ENCODE data around the gene GPR61. TPM values are rescaled to one million over a fixed set of nuclear protein-coding genes. Genes with fewer than 3 reads are reported as not detected.
A peak's percentile ranks its signal among the peaks of the same experiment; 100 is the strongest.

GPR61 gene
- total and polyA plus RNA-seq, 2 of the 4 experiments (the other 2 are of a cell fraction) = not detected

DNA sequence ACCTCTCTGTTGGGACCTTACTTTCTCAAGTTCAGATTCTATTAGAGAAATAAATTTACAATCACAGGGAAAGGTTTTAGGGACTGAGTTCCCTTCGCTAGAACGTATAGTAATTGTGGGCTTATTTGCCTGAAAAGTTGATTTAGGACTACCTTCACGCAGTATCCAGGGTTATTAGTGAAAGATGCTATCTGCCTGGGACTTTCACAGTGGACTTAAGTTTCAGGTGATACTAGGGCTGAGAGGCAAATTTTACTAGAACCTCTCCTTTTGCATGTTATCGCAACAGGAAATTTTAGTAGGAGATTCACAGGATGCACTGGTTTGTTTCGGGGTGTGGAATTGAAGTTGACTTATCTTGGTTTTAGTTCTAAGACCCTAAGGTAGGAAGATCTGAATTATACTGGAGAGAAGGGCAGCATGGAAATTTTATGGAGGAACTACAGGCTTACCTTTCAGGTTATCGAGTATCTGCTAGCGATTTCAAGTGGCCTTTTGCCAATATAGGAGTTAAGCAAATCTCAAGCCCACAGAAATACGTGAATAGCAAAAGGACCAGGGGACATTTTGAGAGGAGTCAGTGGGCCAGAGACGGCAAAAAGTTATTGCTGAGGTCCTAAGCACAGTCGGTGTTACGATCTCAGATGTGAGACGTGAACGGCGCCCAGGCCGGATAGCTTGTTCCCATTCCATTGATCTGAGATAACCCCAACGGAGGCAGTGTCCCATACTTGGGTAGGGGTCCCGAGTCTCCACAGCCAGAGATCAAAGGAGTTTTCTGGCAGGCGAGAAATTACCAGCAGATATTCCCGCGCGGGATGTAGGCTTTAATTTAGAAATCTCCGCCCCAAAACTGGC is 8.0 kb downstream of the GPR61 start:
- Histone ChIP-seq H2BK20ac (ENCODE audit: low read depth, low read length) (no peak overlapping the region), H3K4me3 (ENCODE audit: insufficient read depth, low read depth, low read length) (peak overlapping the region; percentile 66), H3K56ac (ENCODE audit: extremely low read depth, insufficient read depth, low read length) (peak overlapping the region; percentile 81), H3K79me1 (ENCODE audit: low read depth in 1 of 2, low read length in 2 of 2) (peaks cover 10 to 21% of the 10 kb centered on the region in 2 experiments), H3K23ac (ENCODE audit: low read depth, low read length) (peak overlapping the region; percentile 95), H2AK5ac (ENCODE audit: low read depth, low read length) (peak overlapping the region; percentile 56), H3K4me1 (ENCODE audit: control insufficient read depth, insufficient read depth, low read length) (peaks cover 4% of the 10 kb centered on the region), H3K9me3 (ENCODE audit: control insufficient read depth, insufficient read depth, low read length) (no peaks in the 10 kb centered on the region), H3K14ac (replicated peaks; ENCODE audit: low read depth, low read length) (peak overlapping the region; percentile 97), H3K27me3 (ENCODE audit: control insufficient read depth, insufficient read depth, low read length) (no peaks in the 10 kb centered on the region), H2BK120ac (ENCODE audit: low read depth, low read length) (peak overlapping the region; percentile 66; the same call in 1 of the 2 replicates), H4K20me1 (ENCODE audit: insufficient read depth, low read length) (peaks cover 36% of the 10 kb centered on the region; the same call in 1 of the 2 replicates), H3K9me1 (ENCODE audit: insufficient read depth, low read length) (no peaks in the 10 kb centered on the region), H2BK5ac (ENCODE audit: low read depth, low read length, poor library complexity, severe bottlenecking) (peak overlapping the region; percentile 92), H2AFZ (replicated peaks; ENCODE audit: low read length, poor library complexity) (peak overlapping the region; percentile 97), H3K18ac (ENCODE audit: low read depth, low read length) (peak overlapping the region; percentile 16), H4K8ac (ENCODE audit: low read depth in 2 of 2, low read length in 2 of 2) (peak overlapping the region; percentile 79 to 95), H3K36me3 (ENCODE audit: control insufficient read depth, insufficient read depth, low read length) (no peaks in the 10 kb centered on the region), H3K27ac (ENCODE audit: insufficient read depth, low read length) (peak overlapping the region; percentile 87), H2BK15ac (ENCODE audit: low read depth, low read length) (no peak overlapping the region; the same call in 2 of the 3 replicates), H4K91ac (ENCODE audit: insufficient read depth, low read depth, low read length) (peak overlapping the region; percentile 89), H4K5ac (ENCODE audit: low read depth, low read length) (peak overlapping the region; percentile 61), H3K4ac (ENCODE audit: low read depth, low read length) (peak overlapping the region; percentile 96), H3K9ac (ENCODE audit: low read depth, low read length) (peak overlapping the region; percentile 87), H3K4me2 (ENCODE audit: low read depth, low read length) (peak overlapping the region; percentile 97), H2AK9ac (replicated peaks; ENCODE audit: low read depth, low read length, poor library complexity) (peak overlapping the region; percentile 96)
- TF ChIP-seq POLR2A (IDR thresholded peaks at IDR 0.05; ENCODE audit: low read depth, low read length) (peak; percentile 57), NFE2L2 (IDR thresholded peaks at IDR 0.05; ENCODE audit: low read depth, low read length) (no peak)
- ChIA-PET CTCF (interaction anchor here (1.0 to 2.3 kb wide), 4 partner anchors 54 to 92 kb away, joined by 3 to 30 read pairs (median 12); partner anchors contain the start of gene CYB561D1), POLR2A (ENCODE audit: unreplicated experiment) (interaction anchor here (1.1 to 1.5 kb wide), 4 partner anchors 8 to 80 kb away, joined by 4 to 5 read pairs (median 4); partner anchors contain the start of genes AMPD2, GNAT2 and GPR61)
- peak; percentile 26 for DNase-seq
- in situ Hi-C loops (cut with MboI; ENCODE audit: low sequenced_read_pairs) = loop anchor here (5.0 kb wide), 3 partner anchors 75 to 440 kb away; no protein-coding TSS in a partner anchor
- TSS peak; percentile 96 for BruUV-seq (replicated peaks)
- intact Hi-C loops (cut with micrococcal nuclease) = loop anchor here (2.0 to 5.0 kb wide), 3 partner anchors 73 to 455 kb away; partner anchors contain the start of gene CSF1
- dilution Hi-C loops (cut with HindIII; ENCODE audit: low sequenced_read_pairs, unreplicated experiment) = no loop called here
- peak; percentile 19 for ATAC-seq (ENCODE audit: low read depth)
- WGBS, 2 experiments (ENCODE audit: extremely low coverage in 2 of 2, insufficient read length in 1 of 2) = 0% methylated on average over 1 of the region's 22 CpGs; no CpG with 5 or more reads in 1 of the 2 experiments
